Fibroblast of gingiva (primary cell): ENCODE measurements around the gene XYLT2.
"Not testable (repeated sequence)": the region's sequence is repeated elsewhere in the genome, so short reads cannot be mapped to it uniquely, and the experiment has no call there.

Experiments used
- DNase-seq: peaks from one replicate; pipeline ENCODE4 v3.0.0-alpha.2; 2011; ENCODE audit warnings: low read depth

The XYLT2 gene

DNA sequence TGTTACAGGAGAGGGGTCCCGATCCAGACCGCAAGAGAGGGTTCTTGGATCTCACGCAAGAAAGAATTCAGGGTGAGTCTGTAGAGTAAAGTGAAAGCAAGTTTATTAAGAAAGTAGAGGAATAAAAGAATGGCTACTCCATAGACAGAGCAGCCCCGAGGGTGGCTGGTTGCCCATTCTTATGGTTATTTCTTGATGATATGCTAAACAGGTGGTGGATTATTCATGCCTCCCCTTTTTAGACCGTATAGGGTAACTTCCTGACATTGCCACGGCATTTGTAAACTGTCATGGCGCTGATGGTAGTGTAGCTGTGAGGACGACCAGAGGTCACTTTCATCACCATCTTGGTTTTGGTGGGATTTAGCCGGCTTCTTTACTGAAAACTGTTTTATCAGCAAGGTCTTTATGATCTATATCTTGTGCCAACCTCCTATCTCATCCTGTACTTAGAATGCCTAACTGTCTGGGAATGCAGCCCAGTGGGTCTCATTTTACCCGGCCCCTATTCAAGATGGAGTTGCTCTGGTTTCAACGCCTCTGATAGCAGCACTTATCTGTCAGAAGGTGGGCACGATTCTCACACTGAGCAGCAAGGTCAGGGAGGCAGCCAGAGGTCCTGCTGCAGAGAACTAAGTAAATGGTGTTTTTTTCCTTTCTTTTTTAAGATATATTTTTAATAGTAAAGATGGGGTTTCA lies 26.5 kb upstream of the XYLT2 start:
- DNase-seq: no peak

DNA sequence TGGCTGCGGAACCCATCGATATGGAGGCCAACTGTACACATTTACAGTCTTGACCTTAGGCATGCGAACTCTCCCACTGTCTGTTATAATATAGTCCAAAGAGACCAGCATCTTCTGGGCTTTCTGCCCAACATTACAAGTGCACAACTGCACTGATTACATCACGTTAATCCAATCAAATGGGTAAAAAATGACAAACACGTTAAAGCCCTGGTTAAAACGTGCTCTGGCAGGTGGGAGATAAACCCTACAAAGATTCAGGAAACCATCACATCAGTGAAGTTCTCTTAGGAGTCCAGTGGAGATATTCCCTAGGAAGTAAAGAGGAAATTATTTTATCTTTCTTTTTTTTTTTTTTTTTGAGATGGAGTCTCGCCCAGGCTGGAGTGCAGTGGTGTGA lies 23.7 kb upstream of the XYLT2 start:
- DNase-seq: no peak

DNA sequence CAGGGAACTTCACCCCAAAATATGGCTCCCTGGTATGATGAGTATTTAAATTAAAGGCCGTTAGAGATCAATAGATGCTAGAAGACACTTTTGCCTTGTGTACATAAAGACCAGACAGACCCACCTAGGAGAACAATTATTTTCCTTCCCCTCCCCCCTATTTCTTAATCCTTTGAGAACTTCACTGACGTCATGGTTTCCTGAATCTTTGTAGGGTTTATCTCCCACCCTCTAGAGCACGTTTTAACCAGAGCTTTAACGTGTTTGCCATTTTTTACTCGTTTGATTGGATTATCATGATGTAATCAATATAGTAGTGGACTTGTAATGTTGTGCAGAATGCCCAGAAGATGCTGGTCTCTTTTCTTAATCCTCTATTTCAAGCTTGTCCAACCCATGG lies 22.9 kb upstream of the XYLT2 start:
- DNase-seq: no peak

DNA sequence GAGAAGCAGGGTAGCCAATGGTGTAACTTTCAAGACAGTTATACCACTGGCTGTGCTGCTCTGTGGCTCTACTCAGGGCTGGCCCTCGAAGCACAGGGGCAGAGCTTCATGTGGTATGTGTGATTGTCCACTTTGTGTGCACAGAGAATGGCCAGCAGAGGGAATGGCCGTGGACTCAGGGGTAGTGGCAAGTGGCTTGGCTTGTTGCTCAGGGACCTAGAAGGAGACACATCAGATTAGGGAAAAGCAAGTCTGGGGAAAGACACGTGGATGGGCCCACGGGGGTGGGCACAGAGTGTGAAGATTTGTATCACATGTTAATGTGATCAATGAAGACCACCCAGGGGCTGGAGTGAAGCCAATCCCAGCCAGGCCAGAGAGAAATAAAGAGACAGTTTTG lies 20.0 kb upstream of the XYLT2 start:
- DNase-seq: no peak

DNA sequence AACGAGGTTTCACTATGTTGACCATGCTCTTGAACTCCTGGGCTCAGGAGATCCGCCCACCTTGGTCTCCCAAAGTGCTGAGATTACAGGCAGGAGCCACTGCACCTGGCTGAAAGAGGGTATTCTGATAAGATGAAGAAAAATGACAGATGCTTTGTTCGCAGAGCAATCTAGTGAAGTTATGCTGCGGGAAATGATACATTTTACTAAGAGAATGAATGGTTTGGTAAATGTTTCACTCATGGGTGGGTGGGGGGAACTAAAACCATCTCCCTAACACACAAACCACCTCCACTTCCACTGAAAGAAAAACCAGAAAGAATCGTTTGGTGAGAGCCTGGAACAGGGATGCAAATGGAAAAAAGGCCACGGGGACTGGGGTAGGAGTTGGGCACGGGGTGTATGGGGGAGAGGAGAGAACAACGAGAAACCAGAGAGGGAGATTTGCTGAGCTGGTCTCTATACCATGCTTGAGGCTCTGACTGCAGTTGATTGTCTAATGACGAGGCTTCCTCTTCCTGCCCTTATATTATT lies 19.0 kb upstream of the XYLT2 start:
- no peak for DNase-seq

DNA sequence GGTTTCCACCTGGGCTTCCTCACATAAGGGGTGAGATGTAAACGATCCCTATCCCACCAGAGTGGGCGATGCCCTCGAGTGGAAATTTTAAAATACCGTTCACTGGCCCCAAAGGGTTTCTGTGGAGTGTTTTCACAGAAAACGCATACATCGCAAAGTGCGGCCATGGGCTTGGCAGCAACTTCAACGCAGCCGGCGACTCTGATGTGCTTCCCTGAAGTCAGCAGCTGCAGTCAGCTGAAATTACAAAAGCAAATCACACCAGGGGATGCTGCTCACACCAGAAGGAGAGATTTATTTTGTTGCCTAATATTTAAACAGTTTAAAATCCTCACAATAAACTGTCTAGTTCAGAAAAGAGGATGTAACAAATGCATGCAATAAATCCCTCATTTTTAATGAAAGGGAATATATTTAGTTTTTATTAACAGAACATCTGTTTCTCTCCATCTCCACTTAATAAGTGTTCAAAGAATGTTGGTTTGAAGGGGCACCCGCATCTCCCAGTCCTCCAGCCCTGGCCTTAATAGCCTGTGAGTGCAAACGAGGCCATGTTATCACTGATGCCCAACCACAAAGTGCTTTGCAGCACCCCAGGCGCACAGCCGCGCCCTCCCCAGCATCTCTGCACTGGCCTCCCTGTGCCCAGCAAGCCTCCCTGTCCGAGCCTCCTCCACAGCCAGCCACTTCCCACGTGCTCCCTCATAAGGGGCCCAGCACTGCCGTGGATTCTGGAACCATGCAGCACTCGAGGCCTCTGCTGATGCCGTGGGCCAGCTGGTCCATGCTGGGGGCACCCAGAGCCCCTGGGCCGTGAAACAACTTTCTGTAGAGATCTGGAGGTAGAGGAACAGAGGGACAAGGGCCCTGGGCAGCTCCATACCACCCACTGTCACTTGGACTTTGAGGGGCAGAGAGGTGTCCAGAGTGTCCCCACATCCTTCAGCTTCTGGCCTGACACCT lies 17.3 kb upstream of the XYLT2 start:
- DNase-seq: no peak

DNA sequence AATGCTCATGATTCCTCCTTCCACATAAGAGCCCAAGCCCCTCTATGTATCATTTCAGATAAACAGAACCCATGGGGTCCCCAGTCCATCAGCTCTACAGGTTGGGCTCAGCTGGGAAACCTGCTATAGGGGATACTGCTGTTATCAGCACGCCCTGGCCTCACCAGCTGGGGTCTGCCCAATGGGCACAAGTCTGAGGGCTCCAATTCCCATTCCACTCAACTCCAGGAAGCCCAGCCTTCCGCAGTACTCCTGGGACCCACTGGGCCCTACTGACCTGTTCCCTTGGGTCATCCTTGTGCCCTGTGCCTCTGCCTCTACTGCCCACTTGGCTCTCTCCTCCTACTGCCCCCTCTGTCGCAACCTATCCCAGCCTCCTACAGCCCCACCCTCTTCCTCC lies 16.2 kb upstream of the XYLT2 start:
- DNase-seq: no peak

DNA sequence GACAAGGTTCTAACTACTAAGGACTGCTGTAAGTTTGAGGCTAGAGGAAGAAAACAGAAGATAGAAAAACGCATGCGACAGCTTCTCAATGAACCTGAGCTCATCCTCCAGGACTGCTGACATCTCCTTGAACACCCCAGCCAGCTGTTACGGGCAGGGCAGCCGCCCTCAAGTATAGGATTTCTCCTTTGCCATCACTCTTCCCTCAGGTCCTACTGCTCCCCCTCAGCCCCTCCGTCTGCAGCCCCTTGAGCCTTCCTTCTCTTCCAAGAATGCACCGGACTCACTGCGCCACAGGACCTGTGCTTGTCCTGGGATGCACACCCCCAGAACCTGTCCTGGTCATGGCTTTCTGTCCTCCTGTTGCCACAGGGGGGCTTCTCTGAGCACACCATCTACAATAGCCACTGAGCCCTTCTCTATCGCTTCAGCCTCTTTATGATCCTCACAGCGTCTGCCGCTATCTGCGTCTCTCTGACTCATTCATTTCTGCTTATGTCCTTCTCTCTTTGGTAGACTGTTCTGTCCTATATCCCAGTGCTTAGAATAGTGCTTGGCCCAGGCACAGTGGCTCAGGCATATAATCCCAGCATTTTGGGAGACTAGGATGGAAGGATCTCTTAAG lies 15.7 kb upstream of the XYLT2 start:
- no peak for DNase-seq

DNA sequence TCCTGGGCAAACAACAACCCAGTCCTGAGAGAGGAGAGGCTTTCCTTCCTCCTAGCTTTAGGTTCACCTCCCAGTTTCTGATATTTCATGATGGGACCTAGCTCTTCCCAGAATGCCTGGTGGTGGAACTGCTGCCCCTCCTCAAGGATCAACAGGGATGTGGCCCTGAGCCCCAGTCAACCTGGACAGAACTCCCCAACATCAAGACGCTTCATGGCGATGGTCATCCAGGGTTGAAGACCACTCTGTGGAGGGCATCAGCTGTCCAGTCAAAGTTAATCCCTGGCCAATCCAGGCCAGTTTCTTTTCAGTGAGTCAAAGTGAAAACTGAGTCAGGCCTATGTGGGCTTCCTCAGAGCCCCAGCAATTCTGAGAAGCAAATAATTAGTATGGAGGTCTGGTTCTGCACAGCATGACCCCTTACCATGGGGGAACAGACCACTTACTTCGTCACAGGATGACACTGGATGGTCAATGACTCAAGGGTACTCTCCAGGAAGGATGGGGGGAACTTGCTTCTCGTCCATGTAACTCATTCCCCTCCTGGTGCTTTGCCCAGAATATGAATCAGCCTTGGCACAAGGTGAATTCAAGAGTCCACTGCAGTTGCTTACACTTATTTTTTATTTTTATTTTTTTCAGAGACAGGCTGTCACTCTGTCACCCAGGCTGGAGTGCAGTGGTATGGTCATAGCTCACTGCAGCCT lies 14.7 kb upstream of the XYLT2 start:
- peak; percentile 80 for DNase-seq

DNA sequence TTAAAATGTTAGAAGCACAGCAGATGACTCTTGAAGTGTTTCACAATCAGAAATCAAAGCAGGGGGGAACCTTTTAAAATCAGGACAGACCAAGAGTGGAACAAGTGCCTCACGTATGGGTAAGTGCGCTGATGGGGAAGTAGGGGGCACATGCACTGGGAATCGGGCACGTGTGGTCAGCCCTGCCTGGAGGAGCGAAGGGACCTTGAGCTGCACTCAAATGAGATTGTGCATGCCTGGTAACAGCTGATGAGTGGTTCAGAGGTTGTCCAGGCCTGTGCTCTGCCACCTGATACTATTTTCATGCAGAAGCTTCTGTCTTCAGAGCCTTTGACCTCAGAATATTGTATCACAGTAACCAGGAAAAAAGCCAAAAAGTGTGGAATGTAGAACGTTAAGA lies 13.7 kb upstream of the XYLT2 start:
- DNase-seq: peak; percentile 15

DNA sequence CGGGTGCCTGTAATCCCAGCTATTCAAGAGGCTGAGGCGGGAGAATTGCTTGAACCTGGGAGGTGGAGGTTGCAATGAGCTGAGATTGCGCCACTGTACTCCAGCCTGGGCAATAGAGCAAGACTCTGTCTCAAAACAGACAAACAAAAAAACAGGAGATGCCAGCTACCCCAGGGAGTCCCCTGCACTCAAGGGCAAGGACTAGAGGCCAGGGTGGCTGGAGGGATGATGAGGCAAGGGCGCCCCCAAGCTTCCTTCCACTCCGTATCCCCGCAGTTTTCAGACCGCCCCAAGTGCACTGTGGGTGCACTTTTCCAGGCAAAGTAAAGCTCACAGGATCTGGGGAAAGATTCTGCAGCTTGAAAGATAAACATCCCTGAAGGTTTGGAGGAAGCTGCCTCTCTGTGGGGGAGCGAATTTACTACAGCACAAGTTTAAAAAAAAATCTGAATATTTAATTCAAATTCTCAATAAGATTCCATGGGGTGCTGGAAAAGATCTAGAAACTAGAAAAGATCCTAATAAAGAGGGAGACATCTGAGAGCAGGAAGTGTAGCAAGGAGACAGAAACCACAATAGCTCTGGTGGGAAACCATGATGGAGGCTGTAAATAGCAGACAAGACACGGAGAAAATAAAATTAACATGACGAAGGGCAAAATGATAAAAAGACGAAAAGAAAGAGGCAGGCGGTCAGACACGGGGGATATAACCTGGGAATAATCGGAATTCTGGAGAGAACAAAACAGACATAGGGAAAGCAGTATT lies 12.5 kb upstream of the XYLT2 start:
- DNase-seq: not testable (repeated sequence)

DNA sequence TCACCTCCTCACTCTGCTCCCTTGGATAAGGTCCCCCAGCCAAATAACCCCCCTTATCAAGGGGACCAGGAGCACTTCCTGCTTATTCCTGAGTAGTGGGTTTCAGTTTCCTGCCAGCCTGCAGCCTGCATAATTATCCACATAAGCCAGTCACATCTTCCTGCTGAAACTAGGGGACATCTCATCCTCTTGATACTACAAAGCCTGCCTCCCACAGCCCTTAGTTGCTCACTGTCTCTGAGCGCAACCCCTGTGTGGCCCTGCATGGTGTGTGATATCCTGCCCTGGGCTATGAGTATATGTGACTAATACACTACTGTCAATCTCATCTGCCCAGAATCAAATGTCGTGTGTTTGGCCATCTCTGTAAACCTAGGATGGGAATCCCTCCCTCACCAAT lies 8.0 kb upstream of the XYLT2 start:
- no peak for DNase-seq

DNA sequence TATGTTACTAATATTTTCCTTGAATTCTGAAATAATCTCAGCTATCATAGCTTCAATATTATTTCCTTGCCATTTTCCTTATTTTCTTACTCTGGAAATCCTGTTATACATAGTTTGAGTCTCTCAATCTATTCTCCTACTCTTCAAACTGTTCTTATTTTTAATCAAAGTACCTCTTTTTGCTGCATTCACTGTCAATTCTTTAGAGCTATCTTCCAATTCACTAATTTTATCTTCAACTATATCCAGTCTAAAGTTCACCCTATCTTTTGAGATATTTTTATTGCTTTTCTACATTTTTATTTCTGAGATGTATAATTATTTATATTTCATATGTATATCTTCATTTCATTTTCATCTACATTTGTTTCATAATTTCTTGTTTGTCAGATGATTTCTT lies 7.3 kb upstream of the XYLT2 start:
- DNase-seq: no peak

DNA sequence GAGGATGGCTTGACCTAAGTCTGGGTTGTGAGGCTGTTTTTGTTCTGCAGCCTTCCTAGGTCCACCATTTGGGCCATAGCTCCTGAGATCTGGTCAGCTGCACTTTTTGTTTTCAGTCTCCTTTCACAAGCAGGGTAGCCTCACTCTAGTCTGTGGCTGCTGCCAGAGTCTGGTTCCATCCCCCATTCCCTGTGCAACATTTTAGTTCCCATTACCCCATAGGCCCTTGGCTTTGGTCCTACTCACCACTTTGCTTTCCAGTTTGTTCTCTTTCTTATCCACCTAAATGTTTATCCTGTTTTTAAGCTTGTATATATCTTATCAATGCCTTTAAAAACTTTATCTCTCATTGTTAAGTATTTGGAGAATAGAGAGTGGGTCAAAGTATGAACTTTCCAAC lies 6.5 kb upstream of the XYLT2 start:
- DNase-seq: no peak

DNA sequence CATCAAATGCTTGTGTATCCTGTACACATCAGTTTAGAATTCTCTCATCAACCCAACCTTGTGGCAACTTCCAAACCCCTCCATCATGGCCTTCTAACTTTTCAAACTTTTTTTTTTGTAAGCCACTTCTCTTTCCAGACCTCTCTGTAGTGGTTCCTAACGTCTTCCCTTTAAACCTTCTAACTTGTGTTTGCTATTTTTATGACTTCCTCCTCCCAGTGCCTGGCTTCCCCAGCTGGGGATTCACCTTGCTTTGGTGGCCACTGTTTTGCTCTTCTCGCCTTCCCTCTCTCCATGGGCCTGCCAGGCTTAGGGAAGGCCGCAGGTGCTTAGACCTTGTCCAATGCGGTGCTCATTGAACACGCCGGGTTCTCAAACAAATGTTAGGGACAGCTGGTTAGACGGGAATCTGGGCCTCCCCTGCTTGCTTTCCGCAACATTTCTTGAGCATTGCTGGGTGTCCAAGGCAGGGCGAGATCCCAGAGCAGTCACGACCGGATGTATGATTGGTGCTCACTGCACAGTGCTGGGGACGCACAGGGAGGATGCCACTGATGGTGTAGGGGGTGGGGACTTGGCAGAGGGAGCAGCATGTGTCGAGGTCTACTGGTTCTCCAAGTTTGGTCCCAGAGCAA lies 1.1 kb upstream of the XYLT2 start:
- no peak for DNase-seq

DNA sequence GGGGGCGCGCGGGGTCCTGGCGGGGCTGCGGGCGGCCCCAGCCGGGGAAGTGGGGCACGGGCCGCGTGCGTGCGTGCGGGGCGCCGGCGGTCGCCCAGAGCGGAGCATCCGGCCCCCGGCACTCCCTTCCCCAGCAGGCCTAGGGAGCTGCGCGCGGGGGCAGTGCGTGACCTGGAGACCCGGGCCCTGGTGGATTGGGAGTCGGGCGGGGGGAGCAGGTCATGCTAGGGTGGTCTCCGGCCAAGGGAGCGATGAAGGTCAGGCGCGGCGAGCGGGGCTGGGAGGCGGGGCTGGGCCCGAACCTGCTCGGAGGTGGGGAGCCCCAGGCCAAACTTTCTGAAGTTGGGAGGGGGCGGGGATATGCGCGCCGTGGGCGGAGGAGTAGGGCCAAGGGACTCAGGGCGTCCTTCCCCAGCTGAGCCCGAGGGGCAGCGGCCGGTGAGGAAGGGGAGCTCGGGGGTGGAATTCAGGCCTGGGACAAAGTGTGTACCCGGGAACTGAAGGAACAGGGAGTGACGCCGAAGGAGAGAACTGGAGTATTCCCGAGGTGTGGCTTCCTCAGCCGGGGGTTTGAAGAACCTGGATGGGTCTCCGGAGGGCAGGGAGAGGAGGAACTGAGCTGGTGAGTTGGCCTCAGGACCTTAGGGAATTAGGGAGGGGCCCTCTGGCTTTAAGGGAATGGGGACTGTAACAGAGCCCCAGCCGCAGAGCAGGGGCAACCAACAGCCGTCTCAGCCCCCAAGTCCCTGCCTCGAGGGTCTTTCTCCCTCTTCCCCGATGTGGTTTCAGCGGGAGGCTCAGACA lies 589 bp downstream of the XYLT2 start:
- no peak for DNase-seq

DNA sequence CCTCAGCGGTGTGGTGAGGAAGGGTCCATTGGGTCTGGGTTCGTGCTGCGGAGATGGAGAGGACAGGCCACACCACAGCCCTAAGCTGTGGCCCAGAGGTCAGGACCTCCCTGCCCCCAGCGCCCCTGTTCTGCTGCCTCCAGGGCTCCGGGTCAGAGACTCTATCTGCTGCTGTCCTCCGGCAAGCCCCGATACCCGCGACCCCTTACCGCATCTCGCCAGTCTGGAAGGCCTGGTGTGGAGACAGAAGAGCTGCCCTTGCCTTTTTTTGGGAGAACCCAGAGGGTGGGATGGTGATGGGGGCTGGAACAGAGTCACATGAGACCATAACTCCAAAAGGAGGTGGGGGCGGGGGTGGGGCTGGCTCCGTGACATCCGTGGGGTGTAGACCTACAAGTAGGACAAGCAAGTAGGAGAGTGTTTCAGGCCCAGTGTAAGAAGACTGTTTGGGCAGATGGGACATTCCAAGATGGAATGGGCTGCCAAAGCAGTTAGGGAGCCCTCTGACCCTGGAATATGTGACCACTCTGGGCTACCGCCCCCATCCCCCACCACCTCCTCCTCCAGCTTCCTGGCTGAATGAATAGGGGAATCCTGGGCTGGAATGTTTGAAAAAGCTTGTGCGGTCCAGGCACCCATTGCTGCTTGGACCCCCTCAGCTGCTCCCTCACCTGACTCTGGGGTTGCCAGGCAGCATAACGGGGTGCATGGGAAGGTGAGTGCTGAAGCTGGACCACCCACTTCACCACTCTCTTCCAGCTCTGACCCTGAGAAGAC lies 1.4 kb downstream of the XYLT2 start:
- DNase-seq: no peak

DNA sequence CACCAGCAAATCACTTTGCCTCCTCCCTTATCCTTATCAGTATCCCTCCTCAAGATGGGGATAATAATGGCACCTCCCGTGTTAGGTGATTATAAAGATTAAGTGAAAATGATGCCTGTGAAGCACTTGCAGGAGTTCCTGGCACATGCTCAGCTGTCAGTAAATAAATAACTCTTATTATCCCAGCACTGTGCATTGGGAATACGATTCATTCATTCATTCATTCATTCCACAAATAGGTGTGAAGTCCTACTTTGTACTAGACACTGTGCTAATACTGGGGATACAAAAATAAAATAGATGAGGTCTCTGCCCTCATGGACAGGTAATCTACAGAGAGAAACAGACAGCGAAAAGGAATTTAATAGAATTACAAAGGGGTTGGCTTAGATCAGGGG lies 2.0 kb downstream of the XYLT2 start:
- DNase-seq: no peak
